HEK293T (cell line): ENCODE data around the gene CLMP.
"Not testable (repeated sequence)": the region's sequence is repeated elsewhere in the genome, so short reads cannot be mapped to it uniquely, and the experiment has no call there.

ENCODE experiments used
- ELF4 ChIP-seq: fragments of 450-650 bp; IDR thresholded peaks from 2 replicates; pipeline ENCODE4 v1.6.1; 2017; ENCODE audit warnings: antibody characterized with exemption
- FOXM1 ChIP-seq: fragments of 450-650 bp; IDR thresholded peaks from 2 replicates; pipeline ENCODE4 v1.6.1; 2017; ENCODE audit warnings: mild to moderate bottlenecking, borderline replicate concordance
- ZNF384 ChIP-seq: fragments of 450-650 bp; IDR thresholded peaks from 2 replicates; pipeline ENCODE4 v1.6.1; 2016

DNA sequence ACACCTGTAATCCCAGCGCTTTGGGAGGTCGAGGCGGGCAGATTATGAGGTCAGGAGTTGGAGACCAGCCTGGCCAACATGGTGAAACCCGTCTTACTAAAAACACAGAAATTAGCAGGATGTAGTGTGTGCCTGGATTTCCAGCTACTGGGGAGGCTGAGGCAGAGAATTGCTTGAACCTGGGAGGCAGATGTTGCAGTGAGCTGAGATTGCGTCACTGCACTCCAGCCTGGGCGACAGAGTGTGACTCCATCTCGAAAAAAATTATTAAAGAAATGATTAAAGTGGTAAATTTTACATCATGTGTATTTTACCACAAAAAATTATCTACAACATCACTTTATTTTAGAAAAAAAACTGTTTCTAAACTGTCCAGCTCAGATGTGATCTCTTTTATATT, 11.0 kb upstream of the CLMP start:
- TF ChIP-seq FOXM1, ZNF384, ELF4: not testable (repeated sequence)
